Erythroblast (primary cell): Measurements from ENCODE around the gene SLX4IP.

Experiments used
- DNase-seq, 2 experiments: peaks; one replicate each; lab custom pipeline; 2025; lab: John Stamatoyannopoulos, UW
- GATA1 ChIP-seq: IDR thresholded peaks from 2 replicates; pipeline ENCODE4 v1.6.1; 2011; ENCODE audit warnings: low read depth, mild to moderate bottlenecking, control low read depth, low read length, moderate library complexity
- POLR2A ChIP-seq: IDR thresholded peaks from 2 replicates; pipeline ENCODE4 v1.6.1; 2011; ENCODE audit warnings: mild to moderate bottlenecking, low read length

SLX4IP gene

GRCh38 chr20:10641467-10641866 lies 206.4 kb downstream of the SLX4IP start:
- no peak for DNase-seq
- TF ChIP-seq POLR2A (no peak), GATA1 (no peak)

DNA sequence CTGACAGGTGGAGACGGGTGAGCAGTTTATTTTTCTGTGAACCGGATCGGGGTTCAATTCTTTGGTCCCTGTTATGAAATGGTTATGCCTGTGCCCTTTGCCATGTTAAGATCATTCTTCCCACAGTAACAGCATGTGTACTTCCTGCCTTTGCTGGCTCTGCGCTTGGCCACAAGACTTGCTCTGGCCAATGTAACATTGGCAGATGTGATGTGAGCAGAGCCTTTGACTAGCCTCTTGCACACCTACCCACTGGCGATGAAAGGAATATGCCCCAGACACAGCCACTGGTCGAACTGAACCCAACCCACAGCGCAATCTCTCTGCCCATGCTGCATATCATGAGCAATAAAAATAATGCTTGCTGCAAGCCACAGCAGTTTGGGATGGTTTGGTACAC lies 206.8 kb downstream of the SLX4IP start:
- no peak for TF ChIP-seq POLR2A
- TF ChIP-seq GATA1: no peak
- DNase-seq: no peak

DNA sequence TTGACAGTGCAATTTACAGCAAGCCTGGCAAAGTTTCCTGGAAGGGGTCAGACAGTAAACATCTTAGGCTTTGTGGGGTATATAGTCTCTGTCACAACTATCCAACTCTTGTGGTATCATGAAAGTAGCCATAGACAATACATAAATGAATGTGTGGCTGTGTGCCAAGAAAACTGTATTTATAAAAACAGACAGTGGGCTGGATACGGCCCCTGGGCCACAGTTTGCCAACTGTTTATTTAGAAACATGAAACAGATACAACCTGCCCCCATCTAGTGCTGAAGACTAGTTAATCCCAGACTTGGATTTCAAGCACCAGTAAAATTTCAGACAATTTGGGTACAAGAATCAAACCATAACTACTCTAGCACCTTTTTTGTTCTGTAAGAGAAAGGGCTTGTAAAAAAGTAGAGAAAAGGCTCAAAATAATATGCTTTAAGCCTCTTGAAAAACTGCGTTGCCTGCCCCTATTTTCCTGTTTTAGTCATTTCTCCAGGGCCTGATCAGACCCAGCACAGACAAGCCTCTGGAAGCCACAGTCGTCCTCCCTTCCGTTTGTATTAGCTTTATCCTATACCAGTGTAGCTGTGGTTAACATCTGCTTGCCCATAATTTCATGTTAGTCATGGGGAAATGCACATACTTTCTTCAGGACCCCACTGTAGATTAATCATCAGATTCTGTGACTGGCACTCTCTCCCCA lies 207.9 kb downstream of the SLX4IP start:
- no peak for TF ChIP-seq GATA1
- TF ChIP-seq POLR2A: no peak
- no peak for DNase-seq

GRCh38 chr20:10643560-10643873 lies 208.4 kb downstream of the SLX4IP start:
- DNase-seq: no peak
- TF ChIP-seq POLR2A (no peak), GATA1 (no peak)

- TF ChIP-seq POLR2A (no peak), GATA1 (no peak)
- DNase-seq: no peak
Observed at GRCh38 chr20:10644458-10645204, 209.5 kb downstream of the SLX4IP start.

- TF ChIP-seq GATA1: no peak
- no peak for TF ChIP-seq POLR2A
Observed at GRCh38 chr20:10645205-10645570, 210.1 kb downstream of the SLX4IP start.

DNA sequence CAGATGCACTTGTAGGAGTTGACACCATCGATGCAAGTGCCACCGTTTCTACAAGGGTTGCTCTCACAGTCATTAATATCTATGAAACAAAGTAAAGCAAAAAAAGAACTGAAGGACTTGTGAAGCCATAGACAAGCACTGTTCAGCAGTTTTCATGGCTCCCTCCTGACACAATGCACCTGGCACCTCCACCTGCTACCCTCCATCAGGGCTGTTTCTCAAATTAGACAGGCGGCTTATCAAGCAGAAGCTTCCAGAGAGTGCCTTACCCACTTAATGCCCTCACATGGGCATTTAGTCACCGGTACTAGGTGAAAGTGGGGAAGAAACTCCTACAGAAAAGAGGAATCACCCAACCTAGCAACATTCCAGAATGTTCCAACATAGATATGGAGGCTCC lies 210.9 kb downstream of the SLX4IP start:
- DNase-seq: no peak
- TF ChIP-seq GATA1 (no peak), POLR2A (no peak)

More at GRCh38 chr20:10645205-10645570, 210.1 kb downstream of the SLX4IP start:
- DNase-seq: no peak

DNA sequence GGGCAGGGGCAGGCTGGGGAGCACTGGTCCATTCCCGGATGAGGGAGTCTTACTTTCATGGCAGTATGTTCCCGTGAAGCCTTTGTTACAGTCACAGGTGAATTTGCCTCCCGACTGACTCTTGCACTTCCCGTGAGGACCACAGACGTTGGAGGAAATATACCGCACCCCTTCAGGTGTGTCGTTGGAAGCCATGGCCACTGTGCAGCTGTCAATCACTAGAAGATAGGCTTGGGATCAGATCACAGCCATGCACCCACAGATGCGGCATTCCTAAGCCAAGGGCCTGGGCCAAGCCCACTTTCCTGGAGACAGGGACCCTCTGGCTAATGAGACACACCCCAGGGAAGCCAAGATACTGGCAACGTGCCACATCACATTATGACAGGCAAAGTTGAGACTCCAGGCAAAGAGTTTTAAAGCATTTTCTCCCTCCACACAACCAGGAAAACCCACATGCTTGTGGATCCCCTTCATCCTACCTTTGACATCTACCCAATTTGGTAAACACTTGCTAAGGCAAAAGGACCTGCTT lies 211.8 kb downstream of the SLX4IP start:
- DNase-seq: no peak
- TF ChIP-seq GATA1: no peak
- no peak for TF ChIP-seq POLR2A

- TF ChIP-seq GATA1 (no peak), POLR2A (no peak)
Observed at GRCh38 chr20:10647471-10647870, 212.4 kb downstream of the SLX4IP start.

GRCh38 chr20:10647909-10648308 lies 212.8 kb downstream of the SLX4IP start:
- no peak for DNase-seq
- TF ChIP-seq GATA1: no peak
- no peak for TF ChIP-seq POLR2A

More at GRCh38 chr20:10647471-10647870, 212.4 kb downstream of the SLX4IP start:
- DNase-seq: peak; percentile 18 to 29

- TF ChIP-seq POLR2A (no peak), GATA1 (no peak)
- DNase-seq: no peak
Observed at GRCh38 chr20:10648651-10649050, 213.5 kb downstream of the SLX4IP start.

- TF ChIP-seq POLR2A (no peak), GATA1 (no peak)
- no peak for DNase-seq
Observed at GRCh38 chr20:10649080-10649796, 214.1 kb downstream of the SLX4IP start.

- TF ChIP-seq GATA1 (no peak), POLR2A (no peak)
- no peak for DNase-seq
Observed at GRCh38 chr20:10649797-10650160, 214.7 kb downstream of the SLX4IP start.

GRCh38 chr20:10651227-10651990 lies 216.3 kb downstream of the SLX4IP start:
- no peak for TF ChIP-seq GATA1
- TF ChIP-seq POLR2A: no peak
- no peak for DNase-seq
